IPS-18a (cell line): ENCODE data around the gene RB1.
A peak's percentile ranks its signal among the peaks of the same experiment; 100 is the strongest.

Experiments
- H3K27ac ChIP-seq: one replicate; pipeline ENCODE4 v1.5.1; 2013; ENCODE audit warnings: low read length
- H3K27me3 ChIP-seq: one replicate; pipeline ENCODE4 v1.6.1; 2013; ENCODE audit warnings: mild to moderate bottlenecking, low read length; ENCODE audit not compliant: control insufficient read depth, insufficient read depth
- H3K36me3 ChIP-seq: one replicate; pipeline ENCODE4 v1.6.1; 2013; ENCODE audit warnings: low read depth, low read length; ENCODE audit not compliant: control insufficient read depth
- H3K4me1 ChIP-seq: one replicate; pipeline ENCODE4 v1.6.1; 2013; ENCODE audit warnings: low read depth, low read length; ENCODE audit not compliant: control insufficient read depth
- H3K4me3 ChIP-seq: one replicate; pipeline ENCODE4 v1.5.1; 2013; ENCODE audit warnings: low read length
- H3K9ac ChIP-seq: one replicate; pipeline ENCODE4 v1.6.1; 2013; ENCODE audit warnings: mild to moderate bottlenecking, low read length, moderate library complexity
- H3K9me3 ChIP-seq: one replicate; pipeline ENCODE4 v1.6.1; 2013; ENCODE audit warnings: low read depth, low read length; ENCODE audit not compliant: control insufficient read depth

The RB1 gene

GRCh38 chr13:48492096-48492440 is 188.5 kb downstream of the RB1 start:
- Histone ChIP-seq H3K4me3 (no peak overlapping the region), H3K4me1 (peaks cover 8% of the 10 kb centered on the region), H3K9ac (no peak overlapping the region)

GRCh38 chr13:48492470-48493065 is 189.0 kb downstream of the RB1 start:
- Histone ChIP-seq H3K36me3 (peaks cover 9% of the 10 kb centered on the region), H3K27me3 (no peaks in the 10 kb centered on the region), H3K4me3 (no peak overlapping the region), H3K4me1 (peaks cover 13% of the 10 kb centered on the region), H3K9me3 (no peaks in the 10 kb centered on the region), H3K27ac (no peak overlapping the region), H3K9ac (no peak overlapping the region)

More at GRCh38 chr13:48492096-48492440, 188.5 kb downstream of the RB1 start:
- no peaks in the 10 kb centered on the region for H3K9me3 ChIP-seq
- H3K36me3 ChIP-seq, result peaks cover 9% of the 10 kb centered on the region
- H3K27me3 ChIP-seq, result no peaks in the 10 kb centered on the region
- no peak overlapping the region for H3K27ac ChIP-seq

GRCh38 chr13:48493066-48493765 is 189.7 kb downstream of the RB1 start:
- H3K27me3 ChIP-seq, result no peaks in the 10 kb centered on the region
- no peak overlapping the region for H3K4me3 ChIP-seq
- H3K9ac ChIP-seq, result no peak overlapping the region
- H3K36me3 ChIP-seq, result peaks cover 9% of the 10 kb centered on the region
- H3K9me3 ChIP-seq, result no peaks in the 10 kb centered on the region
- H3K4me1 ChIP-seq, result peaks cover 13% of the 10 kb centered on the region
- H3K27ac ChIP-seq, result no peak overlapping the region

GRCh38 chr13:48493851-48494250 is 190.3 kb downstream of the RB1 start:
- Histone ChIP-seq H3K27me3 (no peaks in the 10 kb centered on the region), H3K36me3 (peaks cover 9% of the 10 kb centered on the region), H3K9me3 (no peaks in the 10 kb centered on the region), H3K4me3 (no peak overlapping the region), H3K27ac (no peak overlapping the region), H3K4me1 (peaks cover 13% of the 10 kb centered on the region), H3K9ac (no peak overlapping the region)

GRCh38 chr13:48494874-48495273 is 191.3 kb downstream of the RB1 start:
- Histone ChIP-seq H3K9ac (no peak overlapping the region), H3K9me3 (no peaks in the 10 kb centered on the region), H3K27ac (no peak overlapping the region), H3K36me3 (peaks cover under 1% of the 10 kb centered on the region), H3K4me3 (no peak overlapping the region), H3K4me1 (peaks cover 13% of the 10 kb centered on the region), H3K27me3 (no peaks in the 10 kb centered on the region)

GRCh38 chr13:48496271-48497161 is 193.0 kb downstream of the RB1 start:
- peaks cover 3% of the 10 kb centered on the region for H3K36me3 ChIP-seq

GRCh38 chr13:48497669-48498068 is 194.1 kb downstream of the RB1 start:
- H3K9ac ChIP-seq, result no peak overlapping the region
- peaks cover 3% of the 10 kb centered on the region for H3K36me3 ChIP-seq
- peaks cover 13% of the 10 kb centered on the region for H3K4me1 ChIP-seq
- H3K27ac ChIP-seq, result no peak overlapping the region
- no peak overlapping the region for H3K4me3 ChIP-seq
- H3K27me3 ChIP-seq, result no peaks in the 10 kb centered on the region
- H3K9me3 ChIP-seq, result no peaks in the 10 kb centered on the region

More at GRCh38 chr13:48496271-48497161, 193.0 kb downstream of the RB1 start:
- no peak overlapping the region for H3K27ac ChIP-seq
- H3K4me3 ChIP-seq, result no peak overlapping the region
- peaks cover 13% of the 10 kb centered on the region for H3K4me1 ChIP-seq
- no peaks in the 10 kb centered on the region for H3K9me3 ChIP-seq
- no peak overlapping the region for H3K9ac ChIP-seq
- H3K27me3 ChIP-seq, result no peaks in the 10 kb centered on the region

GRCh38 chr13:48500652-48501197 is 197.2 kb downstream of the RB1 start:
- H3K27me3 ChIP-seq, result no peaks in the 10 kb centered on the region
- H3K9ac ChIP-seq, result no peak overlapping the region
- H3K9me3 ChIP-seq, result no peaks in the 10 kb centered on the region
- no peak overlapping the region for H3K27ac ChIP-seq
- peaks cover 3% of the 10 kb centered on the region for H3K36me3 ChIP-seq
- H3K4me1 ChIP-seq, result peaks cover 13% of the 10 kb centered on the region
- H3K4me3 ChIP-seq, result no peak overlapping the region

- H3K9ac ChIP-seq, result no peak overlapping the region
Observed at GRCh38 chr13:48501705-48502104, 198.2 kb downstream of the RB1 start.

GRCh38 chr13:48502601-48503319 is 199.2 kb downstream of the RB1 start:
- Histone ChIP-seq H3K27me3 (no peaks in the 10 kb centered on the region), H3K4me1 (no peaks in the 10 kb centered on the region), H3K36me3 (peaks cover 3% of the 10 kb centered on the region), H3K4me3 (no peak overlapping the region), H3K27ac (no peak overlapping the region), H3K9ac (no peak overlapping the region), H3K9me3 (no peaks in the 10 kb centered on the region)

More at GRCh38 chr13:48501705-48502104, 198.2 kb downstream of the RB1 start:
- Histone ChIP-seq H3K4me1 (peaks cover 8% of the 10 kb centered on the region), H3K27ac (no peak overlapping the region), H3K27me3 (no peaks in the 10 kb centered on the region), H3K9me3 (no peaks in the 10 kb centered on the region), H3K36me3 (peaks cover 3% of the 10 kb centered on the region), H3K4me3 (no peak overlapping the region)

GRCh38 chr13:48504606-48505005 is 201.1 kb downstream of the RB1 start:
- Histone ChIP-seq H3K27ac (peak overlapping the region; percentile 42), H3K36me3 (peaks cover 3% of the 10 kb centered on the region), H3K9me3 (no peaks in the 10 kb centered on the region), H3K27me3 (no peaks in the 10 kb centered on the region), H3K4me3 (no peak overlapping the region), H3K9ac (no peak overlapping the region), H3K4me1 (no peaks in the 10 kb centered on the region)
